Upper lobe of left lung (tissue), 4 donors: Measurements from ENCODE around the gene DACH1.

Source experiments
- POLR2A ChIP-seq, 4 donors: fragments of 450-650 bp; IDR thresholded peaks; one replicate each; pipeline ENCODE4 v1.5.1; 2016 to 2017; ENCODE audit warnings: antibody characterized with exemption in 4 of 4, mild to moderate bottlenecking in 2 of 4
- POLR2AphosphoS5 ChIP-seq, 2 donors: sonication (generic); formaldehyde crosslinking; IDR thresholded peaks; one replicate each; pipeline ENCODE4 v1.5.1; 2017; ENCODE audit warnings: antibody characterized with exemption in 2 of 2
- TF ChIP-seq, protein P1 (sequence below), 6 experiments: fragments of 450-650 bp in 4 of 6; fragments of 200-600 bp in 2 of 6; sonication (generic) in 2 of 6; IDR thresholded peaks; one replicate each; pipeline ENCODE4 v1.5.1; 2016 to 2019; ENCODE audit warnings: antibody characterized with exemption in 6 of 6

DNA sequence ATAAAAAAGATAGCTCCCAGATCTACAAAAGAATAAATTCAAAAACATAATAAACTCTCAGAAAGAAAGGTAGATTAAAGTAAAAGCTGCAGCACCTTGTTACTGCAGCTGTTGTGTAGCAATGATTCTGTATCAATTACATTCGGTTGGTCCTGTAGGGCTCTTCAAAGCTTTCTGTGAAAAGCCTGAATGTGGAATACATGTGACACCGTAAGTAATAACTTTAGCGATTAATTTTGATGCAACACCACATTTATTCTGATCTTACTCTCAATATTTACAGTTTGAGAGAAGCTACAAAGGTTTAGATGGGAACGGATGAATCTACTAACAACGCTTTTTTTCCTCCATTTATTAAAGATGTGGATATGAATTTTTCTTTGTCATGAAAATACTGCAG lies 279.2 kb downstream of the DACH1 start:
- TF ChIP-seq, protein P1, sequence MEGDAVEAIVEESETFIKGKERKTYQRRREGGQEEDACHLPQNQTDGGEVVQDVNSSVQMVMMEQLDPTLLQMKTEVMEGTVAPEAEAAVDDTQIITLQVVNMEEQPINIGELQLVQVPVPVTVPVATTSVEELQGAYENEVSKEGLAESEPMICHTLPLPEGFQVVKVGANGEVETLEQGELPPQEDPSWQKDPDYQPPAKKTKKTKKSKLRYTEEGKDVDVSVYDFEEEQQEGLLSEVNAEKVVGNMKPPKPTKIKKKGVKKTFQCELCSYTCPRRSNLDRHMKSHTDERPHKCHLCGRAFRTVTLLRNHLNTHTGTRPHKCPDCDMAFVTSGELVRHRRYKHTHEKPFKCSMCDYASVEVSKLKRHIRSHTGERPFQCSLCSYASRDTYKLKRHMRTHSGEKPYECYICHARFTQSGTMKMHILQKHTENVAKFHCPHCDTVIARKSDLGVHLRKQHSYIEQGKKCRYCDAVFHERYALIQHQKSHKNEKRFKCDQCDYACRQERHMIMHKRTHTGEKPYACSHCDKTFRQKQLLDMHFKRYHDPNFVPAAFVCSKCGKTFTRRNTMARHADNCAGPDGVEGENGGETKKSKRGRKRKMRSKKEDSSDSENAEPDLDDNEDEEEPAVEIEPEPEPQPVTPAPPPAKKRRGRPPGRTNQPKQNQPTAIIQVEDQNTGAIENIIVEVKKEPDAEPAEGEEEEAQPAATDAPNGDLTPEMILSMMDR (IDR thresholded peaks at IDR 0.05): no peak
- TF ChIP-seq POLR2A (IDR thresholded peaks at IDR 0.05) (no peak), POLR2AphosphoS5 (IDR thresholded peaks at IDR 0.05) (no peak)
